Esophagus (tissue), 2 donors: Measurements from ENCODE around the gene ATP2C1. TPM values are rescaled to one million over a fixed set of nuclear protein-coding genes. Genes with fewer than 3 reads are reported as not detected.
"Not testable (repeated sequence)": the region's sequence is repeated elsewhere in the genome, so short reads cannot be mapped to it uniquely, and the experiment has no call there.

Source experiments
- H3K27ac ChIP-seq, 2 donors: one replicate each; pipeline ENCODE4 v1.5.1; 2013; ENCODE audit warnings: low read depth in 2 of 2, mild to moderate bottlenecking in 2 of 2, inconsistent platforms in 1 of 2, low read length in 1 of 2, moderate library complexity in 1 of 2
- H3K27me3 ChIP-seq, 2 donors: one replicate each; pipeline ENCODE4 v1.6.1; 2013; ENCODE audit warnings: low read length in 2 of 2, control low read depth in 1 of 2, mild to moderate bottlenecking in 1 of 2; ENCODE audit not compliant: insufficient read depth in 2 of 2, control insufficient read depth in 1 of 2
- H3K36me3 ChIP-seq, 2 donors: one replicate each; pipeline ENCODE4 v1.6.1; 2013; ENCODE audit warnings: low read length in 1 of 2; ENCODE audit not compliant: control insufficient read depth in 2 of 2, insufficient read depth in 2 of 2
- H3K4me1 ChIP-seq, 2 donors: one replicate each; pipeline ENCODE4 v1.6.1; 2013; ENCODE audit warnings: low read length in 1 of 2; ENCODE audit not compliant: control insufficient read depth in 2 of 2, insufficient read depth in 2 of 2
- H3K4me3 ChIP-seq, 2 donors: one replicate each; pipeline ENCODE4 v1.5.1; 2013; ENCODE audit warnings: low read length in 2 of 2, mild to moderate bottlenecking in 2 of 2, low read depth in 1 of 2, moderate library complexity in 1 of 2
- H3K9me3 ChIP-seq, 2 donors: one replicate each; pipeline ENCODE4 v1.6.1; 2013; ENCODE audit warnings: mild to moderate bottlenecking in 2 of 2, low read depth in 1 of 2, low read length in 1 of 2, moderate library complexity in 1 of 2; ENCODE audit not compliant: control insufficient read depth in 2 of 2, insufficient read depth in 1 of 2
- WGBS, 2 donors: extraction: QIAGEN DNeasy Blood & Tissue Kit; methylation state at CpG; one replicate each; pipeline ENCODE4 v1.1.7; 2013; 5-methylcytosine and 5-hydroxymethylcytosine counted together
- polyA plus RNA-seq, 2 donors: library from polyadenylated mRNA; stranded (reverse); fragments of 200-250 nt; gene quantifications; one replicate each; pipeline ENCODE4 v1.2.3, GENCODE V29; 2013
- donor health status: healthy with polysubstance abuse.
- donor health status: Bipolar disorder and iron deficiency.

The ATP2C1 gene
- polyA plus RNA-seq, 2 donors, result 19.9 to 23.0 TPM

GRCh38 chr3:130968221-130968620 is 74.3 kb downstream of the ATP2C1 start:
- H3K9me3 ChIP-seq, result no peaks in the 10 kb centered on the region
- no peak overlapping the region for H3K4me3 ChIP-seq
- 87 to 99% methylated on average over 3 of the region's 3 CpGs for WGBS, 2 donors
- H3K27me3 ChIP-seq, result no peaks in the 10 kb centered on the region
- H3K4me1 ChIP-seq, result no peaks in the 10 kb centered on the region
- no peak overlapping the region for H3K27ac ChIP-seq
- peaks cover 3 to 6% of the 10 kb centered on the region in 2 donors for H3K36me3 ChIP-seq

- no peaks in the 10 kb centered on the region for H3K9me3 ChIP-seq
- H3K4me1 ChIP-seq, result no peaks in the 10 kb centered on the region
- WGBS, 2 donors, result 95 to 96% methylated on average over 2 of the region's 2 CpGs
- no peak overlapping the region for H3K27ac ChIP-seq
- H3K36me3 ChIP-seq, result peaks cover 3 to 6% of the 10 kb centered on the region in 2 donors
- no peaks in the 10 kb centered on the region for H3K27me3 ChIP-seq
- H3K4me3 ChIP-seq, result no peak overlapping the region
Measured at GRCh38 chr3:130969621-130970020, 75.7 kb downstream of the ATP2C1 start.

- H3K4me1 ChIP-seq, result no peaks in the 10 kb centered on the region
Measured at GRCh38 chr3:130971208-130971607, 77.3 kb downstream of the ATP2C1 start.

GRCh38 chr3:130972592-130972991 is 78.7 kb downstream of the ATP2C1 start:
- not testable (repeated sequence) for H3K4me3 ChIP-seq, H3K36me3 ChIP-seq, H3K27ac ChIP-seq, H3K4me1 ChIP-seq, H3K27me3 ChIP-seq, H3K9me3 ChIP-seq
- whole genome bisulfite sequencing, 2 donors, result 100% methylated on average over 2 of the region's 2 CpGs

More at GRCh38 chr3:130971208-130971607, 77.3 kb downstream of the ATP2C1 start:
- H3K27ac ChIP-seq, result no peak overlapping the region
- H3K27me3 ChIP-seq, result no peaks in the 10 kb centered on the region
- no peak overlapping the region for H3K4me3 ChIP-seq
- H3K9me3 ChIP-seq, result no peaks in the 10 kb centered on the region
- peaks cover 0 to 5% of the 10 kb centered on the region in 2 donors for H3K36me3 ChIP-seq

GRCh38 chr3:130973406-130973805 is 79.5 kb downstream of the ATP2C1 start:
- Histone ChIP-seq H3K9me3 (no peaks in the 10 kb centered on the region), H3K4me3 (no peak overlapping the region), H3K27ac (no peak overlapping the region), H3K36me3 (peaks cover 0 to 9% of the 10 kb centered on the region in 2 donors), H3K4me1 (no peaks in the 10 kb centered on the region), H3K27me3 (no peaks in the 10 kb centered on the region)
- WGBS, 2 donors, result 92 to 94% methylated on average over 5 of the region's 5 CpGs

GRCh38 chr3:130974201-130974600 is 80.3 kb downstream of the ATP2C1 start:
- 87 to 95% methylated on average over 2 of the region's 2 CpGs for WGBS, 2 donors
- Histone ChIP-seq H3K9me3 (no peaks in the 10 kb centered on the region), H3K27ac (no peak overlapping the region), H3K4me3 (no peak overlapping the region), H3K27me3 (no peaks in the 10 kb centered on the region), H3K36me3 (peaks cover 0 to 9% of the 10 kb centered on the region in 2 donors), H3K4me1 (no peaks in the 10 kb centered on the region)

GRCh38 chr3:130975251-130975650 is 81.4 kb downstream of the ATP2C1 start:
- Histone ChIP-seq H3K36me3 (peaks cover 0 to 9% of the 10 kb centered on the region in 2 donors), H3K27me3 (no peaks in the 10 kb centered on the region), H3K4me3 (no peak overlapping the region), H3K4me1 (no peaks in the 10 kb centered on the region), H3K27ac (no peak overlapping the region), H3K9me3 (no peaks in the 10 kb centered on the region)
- WGBS, 2 donors, result 57 to 74% methylated on average over 3 of the region's 3 CpGs

- H3K27me3 ChIP-seq, result no peaks in the 10 kb centered on the region
- H3K4me3 ChIP-seq, result no peak overlapping the region
- no peaks in the 10 kb centered on the region for H3K4me1 ChIP-seq
- 84 to 85% methylated on average over 4 of the region's 4 CpGs for WGBS, 2 donors
- H3K36me3 ChIP-seq, result peaks cover 0 to 9% of the 10 kb centered on the region in 2 donors
- no peak overlapping the region for H3K27ac ChIP-seq
- no peaks in the 10 kb centered on the region for H3K9me3 ChIP-seq
Measured at GRCh38 chr3:130976706-130977105, 82.8 kb downstream of the ATP2C1 start.

GRCh38 chr3:130979117-130979516 is 85.2 kb downstream of the ATP2C1 start:
- Histone ChIP-seq H3K27ac (no peak overlapping the region), H3K9me3 (no peaks in the 10 kb centered on the region), H3K27me3 (no peaks in the 10 kb centered on the region), H3K36me3 (peaks cover 0 to 4% of the 10 kb centered on the region in 2 donors), H3K4me1 (no peaks in the 10 kb centered on the region), H3K4me3 (no peak overlapping the region)
- WGBS, 2 donors, result 84 to 88% methylated on average over 2 of the region's 2 CpGs

GRCh38 chr3:130981469-130981868 is 87.6 kb downstream of the ATP2C1 start:
- WGBS, 2 donors, result 90 to 92% methylated on average over 2 of the region's 2 CpGs
- H3K9me3 ChIP-seq, result no peaks in the 10 kb centered on the region
- no peaks in the 10 kb centered on the region for H3K27me3 ChIP-seq
- peaks cover 0 to 3% of the 10 kb centered on the region in 2 donors for H3K36me3 ChIP-seq
- no peak overlapping the region for H3K4me3 ChIP-seq
- no peak overlapping the region for H3K27ac ChIP-seq
- H3K4me1 ChIP-seq, result no peaks in the 10 kb centered on the region
